Measurements from ENCODE around the gene ACSL5. TPM values are rescaled to one million over a fixed set of nuclear protein-coding genes. Genes with fewer than 3 reads are reported as not detected.

Gene ACSL5
- total and polyA plus RNA-seq, 10 of the 15 experiments (the other 5 are each of a cell fraction or from before 2014, with no cell fraction given): 22.3 to 57.0 (median 46.4) TPM

DNA sequence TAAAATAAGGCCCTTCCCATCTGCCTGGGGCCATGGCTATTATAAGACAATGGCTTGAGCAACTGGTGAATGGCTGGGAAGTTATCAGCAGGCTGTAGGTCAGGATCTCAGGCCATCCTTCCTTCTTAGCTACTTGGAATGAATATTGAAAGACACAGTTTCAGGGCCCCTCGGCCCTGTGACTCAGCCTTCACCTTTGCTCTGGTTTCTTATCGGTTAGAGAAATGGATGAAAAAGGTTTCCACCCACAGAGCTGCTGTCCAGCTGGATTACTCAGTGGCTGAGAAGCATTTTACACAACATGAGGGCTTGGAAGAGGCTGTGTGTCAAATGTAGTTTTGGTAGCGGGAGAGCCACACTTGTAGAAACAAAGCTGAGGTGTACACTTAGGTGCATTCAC, 9.4 kb downstream of the ACSL5 start:
- H4K20me1 ChIP-seq (ENCODE audit: control insufficient read depth, insufficient read depth): no peaks in the 10 kb centered on the region
- TF ChIP-seq KLF5 (IDR thresholded peaks at IDR 0.05; ENCODE audit: partially characterized antibody) (no peak), POLR2AphosphoS5 (IDR thresholded peaks at IDR 0.05; ENCODE audit: low read length) (no peak)
- H3K4me3 ChIP-seq: no peak overlapping the region
- ChIA-PET SMC1A (ENCODE audit: uncharacterized antibody, unreplicated experiment) (no interaction called here), POLR2A (interaction anchor here (1.0 kb wide), 1 partner anchor 8 kb away, joined by 3 read pairs; no protein-coding TSS in a partner anchor), CTCF (interaction anchor here (0.9 kb wide), 1 partner anchor 19 kb away, joined by 3 read pairs; no protein-coding TSS in a partner anchor), RAD21 (ENCODE audit: unreplicated experiment) (no interaction called here)
- no peaks in the 10 kb centered on the region for H3K9me3 ChIP-seq (replicated peaks; ENCODE audit: control insufficient read depth, insufficient read depth, low read length)
- H3K36me3 ChIP-seq (ENCODE audit: control insufficient read depth in 2 of 2, insufficient read depth in 2 of 2, low read length in 1 of 2): peaks cover 0 to 3% of the 10 kb centered on the region in 2 experiments; a peak in 2 of 4 replicates
- no peak for FAIRE-seq
- H3K79me2 ChIP-seq (ENCODE audit: control insufficient read depth, insufficient read depth, low read length): peaks cover 21% of the 10 kb centered on the region
- no peak overlapping the region for H2AFZ ChIP-seq (ENCODE audit: control insufficient read depth, low read depth, low read length)
- intact Hi-C loops (cut with micrococcal nuclease; ENCODE audit: unreplicated experiment) (no loop called here), in situ Hi-C loops (cut with MboI) (no loop called here)
- no peak; the same call in 2 of the 3 replicates for ATAC-seq
- WGBS (ENCODE audit: insufficient coverage, insufficient replicate concordance, low lambda C conversion rate, missing lambda C conversion rate): 43% methylated on average over 3 of the region's 3 CpGs
- no peak overlapping the region for H3K9ac ChIP-seq (ENCODE audit: control insufficient read depth, insufficient read depth, low read length)
- no peak overlapping the region for H3K27ac ChIP-seq (ENCODE audit: control insufficient read depth, insufficient read depth)
- H3K4me2 ChIP-seq (ENCODE audit: control insufficient read depth, insufficient read depth): no peak overlapping the region
- H3K4me1 ChIP-seq (ENCODE audit: control insufficient read depth, insufficient read depth, low read length): no peaks in the 10 kb centered on the region
- DNase-seq (ENCODE audit: low read depth, low spot score): no peak
- no peaks in the 10 kb centered on the region for H3K27me3 ChIP-seq (replicated peaks in 1 of 2; ENCODE audit: control insufficient read depth in 2 of 2, insufficient read depth in 2 of 2, low read length in 1 of 2)
- BruUV-seq (replicated peaks): no TSS peak

DNA sequence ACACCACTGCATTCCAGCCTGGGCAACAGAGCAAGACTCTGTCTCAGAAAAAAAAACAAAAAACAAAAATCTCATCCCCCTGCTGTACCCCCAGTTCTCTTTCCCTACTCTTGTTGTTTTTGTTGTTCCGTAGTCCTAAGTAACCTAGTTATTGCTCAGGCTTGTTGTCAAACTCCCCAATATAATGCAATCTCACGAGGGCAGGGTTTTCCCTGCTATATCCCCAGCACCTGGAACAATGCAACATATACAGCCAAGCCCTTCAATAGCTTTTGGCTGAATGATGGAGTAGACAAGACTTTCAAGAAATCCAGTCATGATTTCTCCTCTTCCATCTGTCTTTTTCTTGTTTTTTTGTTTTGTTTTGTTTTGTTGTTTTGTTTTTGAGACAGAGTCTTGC, 10.2 kb downstream of the ACSL5 start:
- POLR2A ChIA-PET: interaction anchor here (1.0 kb wide), 1 partner anchor 9 kb away, joined by 3 read pairs; no protein-coding TSS in a partner anchor
- no peak for ATAC-seq
- no peak for TF ChIP-seq SIX5 (IDR thresholded peaks at IDR 0.05; ENCODE audit: low read depth, low read length, severe bottlenecking)
- TF ChIP-seq, protein P1, sequence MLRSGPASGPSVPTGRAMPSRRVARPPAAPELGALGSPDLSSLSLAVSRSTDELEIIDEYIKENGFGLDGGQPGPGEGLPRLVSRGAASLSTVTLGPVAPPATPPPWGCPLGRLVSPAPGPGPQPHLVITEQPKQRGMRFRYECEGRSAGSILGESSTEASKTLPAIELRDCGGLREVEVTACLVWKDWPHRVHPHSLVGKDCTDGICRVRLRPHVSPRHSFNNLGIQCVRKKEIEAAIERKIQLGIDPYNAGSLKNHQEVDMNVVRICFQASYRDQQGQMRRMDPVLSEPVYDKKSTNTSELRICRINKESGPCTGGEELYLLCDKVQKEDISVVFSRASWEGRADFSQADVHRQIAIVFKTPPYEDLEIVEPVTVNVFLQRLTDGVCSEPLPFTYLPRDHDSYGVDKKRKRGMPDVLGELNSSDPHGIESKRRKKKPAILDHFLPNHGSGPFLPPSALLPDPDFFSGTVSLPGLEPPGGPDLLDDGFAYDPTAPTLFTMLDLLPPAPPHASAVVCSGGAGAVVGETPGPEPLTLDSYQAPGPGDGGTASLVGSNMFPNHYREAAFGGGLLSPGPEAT (IDR thresholded peaks at IDR 0.05; ENCODE audit: low read depth): no peak
- TF ChIP-seq JUND (IDR thresholded peaks at IDR 0.05; ENCODE audit: low read depth, low read length): no peak
- TF ChIP-seq, protein P2, sequence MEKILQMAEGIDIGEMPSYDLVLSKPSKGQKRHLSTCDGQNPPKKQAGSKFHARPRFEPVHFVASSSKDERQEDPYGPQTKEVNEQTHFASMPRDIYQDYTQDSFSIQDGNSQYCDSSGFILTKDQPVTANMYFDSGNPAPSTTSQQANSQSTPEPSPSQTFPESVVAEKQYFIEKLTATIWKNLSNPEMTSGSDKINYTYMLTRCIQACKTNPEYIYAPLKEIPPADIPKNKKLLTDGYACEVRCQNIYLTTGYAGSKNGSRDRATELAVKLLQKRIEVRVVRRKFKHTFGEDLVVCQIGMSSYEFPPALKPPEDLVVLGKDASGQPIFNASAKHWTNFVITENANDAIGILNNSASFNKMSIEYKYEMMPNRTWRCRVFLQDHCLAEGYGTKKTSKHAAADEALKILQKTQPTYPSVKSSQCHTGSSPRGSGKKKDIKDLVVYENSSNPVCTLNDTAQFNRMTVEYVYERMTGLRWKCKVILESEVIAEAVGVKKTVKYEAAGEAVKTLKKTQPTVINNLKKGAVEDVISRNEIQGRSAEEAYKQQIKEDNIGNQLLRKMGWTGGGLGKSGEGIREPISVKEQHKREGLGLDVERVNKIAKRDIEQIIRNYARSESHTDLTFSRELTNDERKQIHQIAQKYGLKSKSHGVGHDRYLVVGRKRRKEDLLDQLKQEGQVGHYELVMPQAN (conservative IDR thresholded peaks at IDR 0.05): no peak
- TF ChIP-seq CHD1 (IDR thresholded peaks at IDR 0.05; ENCODE audit: low read depth, low read length): no peak
- TF ChIP-seq IRF4 (IDR thresholded peaks at IDR 0.05; ENCODE audit: low read depth, low read length): no peak
- TF ChIP-seq, protein P3, sequence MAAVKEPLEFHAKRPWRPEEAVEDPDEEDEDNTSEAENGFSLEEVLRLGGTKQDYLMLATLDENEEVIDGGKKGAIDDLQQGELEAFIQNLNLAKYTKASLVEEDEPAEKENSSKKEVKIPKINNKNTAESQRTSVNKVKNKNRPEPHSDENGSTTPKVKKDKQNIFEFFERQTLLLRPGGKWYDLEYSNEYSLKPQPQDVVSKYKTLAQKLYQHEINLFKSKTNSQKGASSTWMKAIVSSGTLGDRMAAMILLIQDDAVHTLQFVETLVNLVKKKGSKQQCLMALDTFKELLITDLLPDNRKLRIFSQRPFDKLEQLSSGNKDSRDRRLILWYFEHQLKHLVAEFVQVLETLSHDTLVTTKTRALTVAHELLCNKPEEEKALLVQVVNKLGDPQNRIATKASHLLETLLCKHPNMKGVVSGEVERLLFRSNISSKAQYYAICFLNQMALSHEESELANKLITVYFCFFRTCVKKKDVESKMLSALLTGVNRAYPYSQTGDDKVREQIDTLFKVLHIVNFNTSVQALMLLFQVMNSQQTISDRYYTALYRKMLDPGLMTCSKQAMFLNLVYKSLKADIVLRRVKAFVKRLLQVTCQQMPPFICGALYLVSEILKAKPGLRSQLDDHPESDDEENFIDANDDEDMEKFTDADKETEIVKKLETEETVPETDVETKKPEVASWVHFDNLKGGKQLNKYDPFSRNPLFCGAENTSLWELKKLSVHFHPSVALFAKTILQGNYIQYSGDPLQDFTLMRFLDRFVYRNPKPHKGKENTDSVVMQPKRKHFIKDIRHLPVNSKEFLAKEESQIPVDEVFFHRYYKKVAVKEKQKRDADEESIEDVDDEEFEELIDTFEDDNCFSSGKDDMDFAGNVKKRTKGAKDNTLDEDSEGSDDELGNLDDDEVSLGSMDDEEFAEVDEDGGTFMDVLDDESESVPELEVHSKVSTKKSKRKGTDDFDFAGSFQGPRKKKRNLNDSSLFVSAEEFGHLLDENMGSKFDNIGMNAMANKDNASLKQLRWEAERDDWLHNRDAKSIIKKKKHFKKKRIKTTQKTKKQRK (IDR thresholded peaks at IDR 0.05; ENCODE audit: low read depth, low read length): no peak
- no peak for TF ChIP-seq YBX1 (IDR thresholded peaks at IDR 0.05)
- no peak for TF ChIP-seq STAT1 (conservative IDR thresholded peaks at IDR 0.05)

More for the DNA sequence above, 10.2 kb downstream of the ACSL5 start:
- H3K27ac ChIP-seq (ENCODE audit: control insufficient read depth, insufficient read depth): no peak overlapping the region
- BruUV-seq (replicated peaks): no TSS peak
- WGBS (ENCODE audit: insufficient coverage, insufficient replicate concordance, low lambda C conversion rate, missing lambda C conversion rate): 78% methylated on average over 2 of the region's 2 CpGs
- DNase-seq (ENCODE audit: low read depth, low spot score) (no peak), FAIRE-seq (no peak)
- peaks cover 16% of the 10 kb centered on the region for H3K79me2 ChIP-seq (ENCODE audit: control insufficient read depth, insufficient read depth, low read length)
- H3K9ac ChIP-seq (ENCODE audit: control insufficient read depth, insufficient read depth, low read length): no peak overlapping the region
- no peak overlapping the region for H2AFZ ChIP-seq (ENCODE audit: control insufficient read depth, low read depth, low read length)
- peaks cover under 1% of the 10 kb centered on the region for H3K4me1 ChIP-seq (ENCODE audit: control insufficient read depth, insufficient read depth, low read length)
- no peaks in the 10 kb centered on the region for H4K20me1 ChIP-seq (ENCODE audit: control insufficient read depth, insufficient read depth)
- H3K36me3 ChIP-seq (ENCODE audit: control insufficient read depth in 2 of 2, insufficient read depth in 2 of 2, low read length in 1 of 2): peaks cover 0 to 3% of the 10 kb centered on the region in 2 experiments; a peak in 2 of 4 replicates
- CTCF ChIA-PET: interaction anchor here (4.3 kb wide), 1 partner anchor 9 kb away, joined by 36 read pairs; the partner anchor contains the start of gene ACSL5
- H3K27me3 ChIP-seq (replicated peaks in 1 of 2; ENCODE audit: control insufficient read depth in 2 of 2, insufficient read depth in 2 of 2, low read length in 1 of 2): no peaks in the 10 kb centered on the region
- in situ Hi-C loops (cut with MboI): no loop called here
- no peaks in the 10 kb centered on the region for H3K9me3 ChIP-seq (replicated peaks; ENCODE audit: control insufficient read depth, insufficient read depth, low read length)
- RAD21 ChIA-PET (ENCODE audit: unreplicated experiment): no interaction called here
- H3K4me2 ChIP-seq (ENCODE audit: control insufficient read depth, insufficient read depth): no peak overlapping the region
- SMC1A ChIA-PET (ENCODE audit: uncharacterized antibody, unreplicated experiment): interaction anchor here (1.2 to 1.4 kb wide), 2 partner anchors 8 to 13 kb away, joined by 3 to 4 read pairs; no protein-coding TSS in a partner anchor
- intact Hi-C loops (cut with micrococcal nuclease; ENCODE audit: unreplicated experiment): no loop called here
- no peak overlapping the region for H3K4me3 ChIP-seq

Measured in GM12878 (cell line).